ENCODE results near the gene STARD9.
"Not testable (repeated sequence)": the region's sequence is repeated elsewhere in the genome, so short reads cannot be mapped to it uniquely, and the experiment has no call there.

Gene STARD9

GRCh38 chr15:42575188-42576039, at the start of gene STARD9:
Gene STARD9, plus strand, starts transcription at chr15:42575606. Its CDS starts 110 bp downstream, at chr15:42575716.
- peak; percentile 96 for DNase-seq (ENCODE audit: low spot score)

- no peak for DNase-seq (ENCODE audit: low spot score)
Measured at GRCh38 chr15:42528970-42529369, 46.4 kb upstream of the STARD9 start.

- DNase-seq (ENCODE audit: low spot score): no peak
Measured at GRCh38 chr15:42533246-42533645, 42.2 kb upstream of the STARD9 start.

GRCh38 chr15:42544853-42545629, 30.4 kb upstream of the STARD9 start:
- DNase-seq (ENCODE audit: low spot score): no peak

- peak; percentile 37 for DNase-seq (ENCODE audit: low spot score)
Measured at GRCh38 chr15:42547918-42548248, 27.5 kb upstream of the STARD9 start.

GRCh38 chr15:42548249-42549031, 27.0 kb upstream of the STARD9 start, which contains the start of the genes HAUS2 and LRRC57:
Gene HAUS2, plus strand, starts transcription at chr15:42548838. Its CDS starts 35 bp downstream, at chr15:42548873.
Gene LRRC57, minus strand, starts transcription at chr15:42548793. Its CDS starts 359 bp downstream, at chr15:42548434.
- peak; percentile 90 for DNase-seq (ENCODE audit: low spot score)

- DNase-seq (ENCODE audit: low spot score): peak; percentile 31
Measured at GRCh38 chr15:42549032-42549491, 26.3 kb upstream of the STARD9 start.

- no peak for DNase-seq (ENCODE audit: low spot score)
Measured at GRCh38 chr15:42549741-42550392, 25.5 kb upstream of the STARD9 start.

GRCh38 chr15:42553554-42553953, 21.9 kb upstream of the STARD9 start:
- no peak for DNase-seq (ENCODE audit: low spot score)

GRCh38 chr15:42556550-42557207, 18.7 kb upstream of the STARD9 start:
- not testable (repeated sequence) for DNase-seq (ENCODE audit: low spot score)

- no peak for DNase-seq (ENCODE audit: low spot score)
Measured at GRCh38 chr15:42558739-42559138, 16.7 kb upstream of the STARD9 start.

GRCh38 chr15:42576040-42576594, 711 bp downstream of the STARD9 start:
- no peak for DNase-seq (ENCODE audit: low spot score)

- no peak for DNase-seq (ENCODE audit: low spot score)
Measured at GRCh38 chr15:42576776-42577175, 1.4 kb downstream of the STARD9 start.

- peak; percentile 49 for DNase-seq (ENCODE audit: low spot score)
Measured at GRCh38 chr15:42577514-42578031, 2.2 kb downstream of the STARD9 start.

- no peak for DNase-seq (ENCODE audit: low spot score)
Measured at GRCh38 chr15:42578984-42579537, 3.7 kb downstream of the STARD9 start.

- DNase-seq (ENCODE audit: low spot score): peak; percentile 75
Measured at GRCh38 chr15:42581272-42581730, 5.9 kb downstream of the STARD9 start.

- no peak for DNase-seq (ENCODE audit: low spot score)
Measured at GRCh38 chr15:42582569-42583375, 7.4 kb downstream of the STARD9 start.

GRCh38 chr15:42584031-42584765, 8.8 kb downstream of the STARD9 start:
- DNase-seq (ENCODE audit: low spot score): no peak

All from hepatic stellate cell (primary cell).